NCI-H1048 (cell line): ENCODE measurements around the gene ATP6V1B1.

ENCODE experiments used
- DNase-seq: peaks from one replicate; lab custom pipeline; 2025; lab: John Stamatoyannopoulos, UW

Gene ATP6V1B1

DNA sequence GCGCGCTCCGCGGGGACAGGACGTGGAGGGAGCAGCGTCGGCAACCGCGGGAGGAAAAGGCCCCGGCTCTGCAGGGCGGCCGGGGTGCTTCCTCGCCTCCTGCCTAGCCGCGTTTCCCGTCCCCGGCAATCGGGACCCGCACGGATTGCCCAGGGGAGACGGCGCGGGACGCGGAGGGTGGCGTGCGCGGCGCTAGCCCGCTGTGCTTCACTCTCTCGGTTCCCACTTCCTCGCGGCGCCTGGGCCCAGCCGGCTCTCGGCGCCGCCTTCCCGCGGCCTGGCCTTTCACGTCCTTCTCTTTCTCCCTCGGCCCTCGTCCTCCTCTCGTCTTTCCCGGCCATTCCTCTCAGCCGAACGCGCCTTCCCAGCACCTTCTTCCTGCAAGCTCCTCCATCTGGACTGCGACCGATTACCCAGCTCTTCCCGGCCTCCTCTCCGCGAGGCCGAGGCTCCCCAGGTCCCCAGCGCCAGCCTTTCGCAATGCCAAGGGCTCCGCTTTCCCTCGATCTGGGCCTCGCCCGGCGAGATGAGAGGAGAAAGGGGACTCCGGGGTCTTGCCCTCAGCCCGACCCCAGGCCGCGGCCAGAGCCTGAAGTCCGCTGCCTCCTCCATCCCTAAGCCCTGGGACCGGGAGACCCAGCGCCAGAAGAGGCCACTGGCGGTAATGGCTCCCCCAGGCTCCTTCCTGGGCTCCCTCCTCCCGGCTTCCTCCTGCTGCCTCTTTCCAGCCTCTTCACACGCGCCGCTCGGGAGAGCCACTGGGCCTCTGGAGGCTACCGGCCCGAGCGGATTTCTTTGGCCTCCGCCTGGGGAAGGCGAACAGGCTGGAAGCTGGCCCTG, 34.3 kb upstream of the ATP6V1B1 start:
- DNase-seq, result no peak

DNA sequence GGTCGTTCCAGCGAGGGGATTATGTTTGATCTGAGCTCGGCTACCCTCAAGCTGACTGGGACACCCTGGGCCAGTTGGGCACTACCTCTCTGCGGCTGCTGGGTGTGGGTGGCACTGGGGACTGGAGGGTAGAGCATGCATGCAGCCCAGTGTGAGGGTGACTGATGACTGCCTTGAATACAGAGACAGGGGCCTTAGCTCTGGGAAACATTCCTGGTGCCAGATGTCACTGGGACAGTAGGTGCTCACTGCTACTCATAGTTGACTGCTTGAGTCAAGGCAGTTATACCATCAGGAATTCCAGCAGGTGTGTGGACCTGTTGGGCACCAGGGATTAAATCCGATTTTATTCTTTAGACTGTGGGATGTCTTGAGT, 33.6 kb upstream of the ATP6V1B1 start:
- no peak for DNase-seq

DNA sequence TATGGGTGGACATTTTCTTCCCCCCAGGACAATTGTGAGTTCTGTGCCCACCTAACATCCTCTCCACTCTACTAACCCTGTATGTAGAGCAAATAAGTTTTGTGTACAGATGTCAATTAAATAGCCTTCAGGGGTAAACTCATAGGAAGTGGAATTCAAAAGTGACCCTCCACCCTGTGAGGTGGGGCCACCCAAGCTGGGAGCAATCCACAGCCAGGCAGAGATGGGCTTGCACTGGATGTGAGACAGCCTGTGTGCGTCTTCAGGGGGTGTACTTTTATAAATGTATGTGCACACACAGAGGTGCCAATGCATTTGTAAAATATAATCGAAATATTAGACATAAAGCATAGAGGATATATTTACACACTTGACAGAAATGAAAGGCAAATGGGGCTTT, 33.1 kb upstream of the ATP6V1B1 start:
- no peak for DNase-seq

DNA sequence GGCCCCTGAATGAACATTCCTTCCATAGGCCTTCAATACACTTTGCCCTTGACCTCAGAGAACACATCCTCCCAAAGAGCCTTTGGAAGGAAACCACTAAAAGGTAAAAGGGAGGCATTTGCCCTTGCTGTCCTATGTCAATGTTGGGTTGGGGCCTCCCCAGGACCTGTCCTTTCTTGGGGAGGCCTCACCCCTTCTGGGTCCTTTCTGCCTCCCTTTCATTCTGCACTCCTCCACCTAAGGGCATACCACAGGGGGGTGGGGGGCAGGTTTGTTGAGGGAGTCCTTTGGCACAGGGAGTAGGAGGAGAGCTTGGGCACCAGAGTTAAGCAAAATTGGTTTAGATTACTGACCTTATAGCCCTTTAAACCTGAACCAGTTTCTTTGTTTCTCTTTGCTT, 32.5 kb upstream of the ATP6V1B1 start:
- DNase-seq, result no peak

DNA sequence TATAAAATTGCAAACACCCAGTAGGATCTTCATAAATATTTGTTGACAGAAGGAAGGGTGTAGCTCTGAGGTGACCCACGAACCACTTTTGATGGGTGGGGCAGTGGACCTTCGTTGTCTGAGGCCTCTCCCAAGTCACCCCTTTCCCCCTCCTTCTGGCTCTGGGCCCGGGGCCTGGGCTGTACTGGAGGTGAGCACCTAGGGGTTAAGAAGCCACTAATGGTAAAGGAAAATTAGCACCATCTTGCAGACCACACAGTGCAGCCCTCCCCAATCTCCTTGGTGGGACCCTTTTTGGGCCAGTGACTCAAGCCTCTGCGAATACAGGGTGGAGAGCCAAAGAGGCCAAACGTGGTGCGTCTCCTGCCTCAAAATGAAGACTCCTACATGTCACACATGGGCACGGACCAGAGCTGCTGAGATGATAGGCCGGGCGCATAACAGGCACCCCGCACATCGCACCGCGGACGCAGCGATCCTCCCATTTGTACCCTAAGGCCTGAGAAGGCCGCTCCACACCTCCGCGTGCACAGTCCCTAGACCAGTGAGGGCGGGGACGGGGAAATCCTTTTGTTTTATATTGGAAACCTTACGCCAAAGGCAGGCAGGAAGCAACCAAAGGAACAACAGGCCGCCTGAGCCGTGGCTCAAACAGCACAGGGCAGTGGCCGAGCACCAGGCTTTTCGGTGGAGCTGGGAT, 31.9 kb upstream of the ATP6V1B1 start:
- DNase-seq, result no peak

DNA sequence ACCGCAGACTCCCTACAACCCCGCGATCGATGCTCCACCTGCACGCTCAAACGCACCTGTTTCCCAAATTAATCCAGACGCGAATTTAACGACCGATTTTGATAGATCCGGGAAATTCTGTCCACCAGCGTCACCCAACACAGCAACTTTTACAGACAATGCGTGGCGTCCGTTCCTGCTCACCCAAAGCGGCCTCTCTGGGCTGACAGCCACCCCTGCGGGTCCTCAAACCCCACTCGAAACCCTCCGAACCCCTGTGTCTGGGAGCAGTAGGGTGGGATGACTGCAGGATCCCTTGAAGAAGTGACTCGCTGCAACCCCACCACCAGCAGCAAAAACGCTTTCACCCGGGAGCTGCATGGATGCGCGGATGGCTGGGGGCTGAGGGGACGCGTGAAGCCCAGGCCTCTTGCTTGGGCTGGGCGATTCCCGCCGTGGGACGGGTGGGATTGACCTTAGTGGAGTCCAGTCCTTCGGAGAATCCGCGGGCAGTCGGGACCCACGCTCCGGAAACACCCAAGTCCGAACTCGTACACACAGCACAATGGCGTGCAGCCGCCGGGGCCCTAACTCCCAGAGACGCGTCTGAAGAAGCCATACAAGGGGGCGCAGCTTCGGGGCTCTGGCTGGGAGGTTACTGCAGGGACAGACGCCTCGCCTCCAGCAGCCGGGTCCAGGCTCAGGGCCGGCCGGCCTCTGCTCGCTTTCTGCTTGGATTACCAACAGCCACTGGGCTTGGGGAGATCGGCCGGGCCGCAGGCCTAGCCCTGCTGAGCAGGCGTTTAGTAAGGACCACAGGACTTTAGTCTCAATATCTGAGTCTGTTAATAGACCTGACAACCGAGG, 31.1 kb upstream of the ATP6V1B1 start:
- no peak for DNase-seq

DNA sequence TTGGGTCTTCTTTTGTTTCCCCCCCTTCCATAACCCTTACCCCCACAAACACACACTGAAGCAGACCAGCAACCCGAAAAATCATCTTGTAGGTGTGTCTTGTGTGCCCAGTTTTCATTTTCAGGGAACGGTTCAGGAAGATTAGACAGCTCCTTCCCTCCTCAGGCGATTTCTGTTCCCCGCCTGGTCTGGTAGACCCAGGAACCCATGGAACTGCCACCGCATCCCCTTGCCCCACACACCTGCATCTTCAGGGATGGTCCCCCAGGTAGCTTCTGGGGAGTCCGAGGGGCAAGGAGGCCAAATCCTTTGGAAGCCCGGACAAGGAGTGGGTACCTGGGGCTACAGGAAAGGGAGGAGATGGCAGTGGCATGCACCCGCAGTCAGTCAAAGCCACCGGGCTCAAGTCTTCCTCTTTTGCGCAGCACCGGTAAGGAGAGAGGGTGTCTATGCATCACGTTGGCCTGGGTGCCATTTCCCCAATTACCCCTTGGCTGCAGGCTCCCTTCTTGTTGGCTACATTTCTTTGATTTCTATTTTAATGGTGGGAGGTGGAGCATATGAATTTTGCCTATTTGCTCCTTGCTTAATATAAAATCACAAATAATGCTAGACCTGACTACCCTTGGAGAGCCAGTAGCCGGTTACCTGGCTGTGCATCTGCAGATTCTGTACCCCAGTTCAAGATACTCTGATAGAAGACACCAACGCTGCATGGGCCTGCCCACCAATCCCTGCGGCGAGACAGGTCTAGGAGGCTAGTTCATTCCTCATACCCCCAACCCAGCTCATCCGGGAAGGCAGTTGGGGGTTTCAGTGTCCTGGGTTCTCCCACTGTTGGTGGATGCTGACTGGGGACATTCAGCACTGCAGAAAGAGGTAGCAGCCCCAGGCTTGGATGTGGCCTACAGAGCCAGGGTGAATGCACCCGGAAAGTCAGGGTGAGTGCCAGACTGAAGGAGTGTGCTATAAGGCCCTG, 30.0 kb upstream of the ATP6V1B1 start:
- no peak for DNase-seq

DNA sequence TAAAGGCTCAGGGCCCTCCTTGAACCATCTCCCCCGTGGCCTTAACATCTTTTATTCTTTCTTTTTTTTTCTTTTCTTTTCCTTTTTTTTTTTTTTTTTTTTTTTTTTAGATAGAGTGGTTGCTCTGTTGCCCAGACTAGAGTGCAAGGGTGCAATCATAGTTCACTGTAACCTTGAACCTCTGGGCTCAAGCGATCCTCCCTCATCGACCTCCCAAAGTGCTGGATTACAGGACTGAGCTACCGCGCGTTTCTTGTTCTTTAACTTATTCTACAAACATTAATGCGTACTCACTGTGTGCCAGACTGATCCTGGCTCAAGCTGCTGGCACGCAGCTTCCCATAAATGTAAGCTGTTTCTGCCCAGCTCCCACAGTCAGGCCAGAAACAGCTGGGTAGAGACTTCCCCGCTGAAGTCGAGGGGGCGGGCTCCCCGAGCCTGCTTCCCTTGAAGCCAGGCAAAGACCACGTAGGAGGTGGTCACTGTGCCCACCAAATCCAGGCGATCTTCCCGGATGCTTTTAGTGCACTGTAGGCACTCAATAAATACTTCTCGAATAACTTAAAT, 29.2 kb upstream of the ATP6V1B1 start:
- no peak for DNase-seq

DNA sequence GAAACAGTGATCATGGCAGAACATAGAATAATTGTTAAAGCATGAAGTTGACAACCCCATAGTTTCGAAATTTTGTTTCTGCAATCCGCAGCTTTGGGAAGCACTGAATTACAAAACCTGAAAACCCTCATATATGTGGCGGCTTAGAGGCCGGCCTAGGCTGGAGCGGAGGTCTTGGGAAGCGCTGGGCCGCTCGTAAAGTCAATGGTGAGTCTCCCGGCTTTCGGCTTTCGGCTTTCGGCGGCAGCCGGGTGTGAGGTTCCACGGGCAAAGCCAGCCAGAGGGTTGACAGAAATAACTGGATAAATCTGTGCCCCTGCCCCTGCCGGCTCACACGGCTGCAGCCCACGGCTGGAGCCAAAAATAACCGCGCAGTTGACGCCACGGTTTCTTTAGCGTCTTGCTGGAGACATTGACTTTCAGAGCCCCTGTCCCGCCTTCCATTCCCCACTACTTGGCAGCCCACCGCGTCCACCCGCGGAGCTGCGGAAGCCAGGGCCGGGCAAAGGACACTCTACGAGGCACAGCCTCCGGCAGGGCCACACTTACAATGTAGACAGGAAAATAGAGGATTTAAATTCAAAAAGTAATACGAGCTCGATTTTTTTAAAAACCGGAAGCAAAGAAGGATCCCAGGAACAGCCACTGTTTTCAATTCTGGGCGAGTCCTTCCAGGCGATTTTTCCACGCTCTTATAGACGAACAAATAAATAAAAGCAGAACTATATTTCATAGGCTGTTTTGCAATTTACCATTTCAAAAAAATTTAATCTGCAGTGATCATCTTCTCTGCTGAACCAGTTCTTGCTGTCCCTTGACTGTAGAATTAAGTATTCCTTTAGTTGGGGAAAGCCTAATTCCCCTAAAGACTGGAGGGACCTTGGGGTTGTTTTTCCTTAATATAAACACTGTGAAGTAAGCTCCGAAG, 28.3 kb upstream of the ATP6V1B1 start:
- DNase-seq, result no peak

DNA sequence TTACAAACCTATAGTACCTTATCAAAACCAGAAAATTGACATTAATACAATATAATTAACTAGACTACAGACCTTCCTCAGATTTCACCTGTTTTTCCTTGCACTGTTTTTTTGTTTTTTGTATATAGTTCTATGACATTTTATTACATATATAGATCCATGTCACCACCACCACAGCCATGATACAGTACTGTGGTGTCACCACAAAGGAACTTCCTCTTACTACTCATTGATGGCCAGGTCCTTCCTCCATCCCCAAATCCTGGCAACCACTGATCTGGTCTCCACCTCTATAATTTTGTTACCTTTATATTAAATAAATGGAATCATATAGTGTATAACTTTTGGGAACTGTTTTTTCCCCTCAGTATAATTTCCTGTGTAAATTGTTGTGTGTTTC, 19.4 kb upstream of the ATP6V1B1 start:
- no peak for DNase-seq

DNA sequence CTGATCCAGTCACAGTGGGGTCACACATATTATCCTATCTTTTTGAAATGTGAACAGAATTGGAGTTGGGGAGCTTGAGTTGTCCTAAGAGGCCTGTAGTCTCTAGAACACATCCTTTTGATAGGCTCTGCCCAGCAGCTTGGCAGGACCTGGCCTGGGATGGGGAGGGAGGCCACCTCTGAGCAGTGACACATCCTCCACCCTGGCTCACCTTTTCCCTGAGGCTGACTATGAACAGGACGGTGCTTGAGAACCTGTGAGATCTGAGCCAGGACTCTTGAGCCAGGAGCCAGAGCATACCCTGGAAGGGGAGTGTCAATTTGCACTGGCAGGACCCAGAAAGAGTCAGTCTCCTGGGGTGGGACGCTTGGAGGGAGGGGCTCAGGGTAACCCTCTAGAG, 17.7 kb upstream of the ATP6V1B1 start:
- no peak for DNase-seq

DNA sequence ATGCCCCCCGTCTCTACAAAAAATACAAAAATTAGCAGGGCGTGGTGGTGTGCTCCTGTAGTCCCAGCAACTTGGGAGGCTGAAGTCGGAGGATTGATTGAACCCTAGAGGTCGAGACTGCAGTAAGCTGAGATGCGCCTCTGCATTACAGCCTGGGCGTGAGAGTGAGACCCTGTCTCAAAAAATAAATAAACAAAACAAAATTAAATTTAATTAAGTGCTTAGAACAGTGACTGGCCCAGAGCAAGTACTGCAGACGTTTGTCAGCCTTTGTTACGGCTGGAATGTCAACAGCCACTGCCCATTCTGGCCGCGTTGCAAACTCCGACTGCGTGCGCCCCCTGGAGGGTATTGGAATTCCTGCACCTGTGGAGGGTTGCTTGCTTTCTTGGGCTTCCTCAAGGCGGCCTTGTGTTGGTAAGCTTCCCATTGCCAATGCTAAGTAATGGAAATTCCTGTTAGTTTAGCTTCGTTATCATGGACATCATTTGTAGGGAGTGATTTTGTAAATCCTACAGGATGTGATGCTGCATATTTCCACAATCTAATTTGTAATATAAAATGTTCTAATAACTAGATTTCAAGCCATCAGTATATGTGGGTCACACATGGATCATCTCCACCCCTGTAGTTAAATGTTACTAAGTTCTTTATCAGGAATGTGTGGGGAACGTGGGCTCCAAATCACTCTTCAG, 15.9 kb upstream of the ATP6V1B1 start:
- peak; percentile 50 for DNase-seq

DNA sequence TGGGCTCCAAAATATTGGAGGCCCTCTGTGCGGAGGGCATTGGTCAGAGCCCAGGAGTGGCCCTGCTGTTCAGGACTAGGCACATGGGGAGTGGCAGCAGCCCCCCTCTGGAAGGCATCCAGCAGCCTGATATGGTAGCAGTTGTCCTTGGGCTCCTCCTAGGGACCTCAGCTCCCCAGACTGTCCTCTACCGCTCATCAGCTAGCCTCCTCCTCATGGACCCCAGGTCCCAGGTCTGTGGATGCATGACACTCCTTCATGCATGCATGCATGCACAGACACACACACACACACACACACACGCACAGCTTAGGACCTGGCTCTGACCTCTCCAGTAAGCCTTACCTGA, 15.4 kb upstream of the ATP6V1B1 start:
- no peak for DNase-seq

DNA sequence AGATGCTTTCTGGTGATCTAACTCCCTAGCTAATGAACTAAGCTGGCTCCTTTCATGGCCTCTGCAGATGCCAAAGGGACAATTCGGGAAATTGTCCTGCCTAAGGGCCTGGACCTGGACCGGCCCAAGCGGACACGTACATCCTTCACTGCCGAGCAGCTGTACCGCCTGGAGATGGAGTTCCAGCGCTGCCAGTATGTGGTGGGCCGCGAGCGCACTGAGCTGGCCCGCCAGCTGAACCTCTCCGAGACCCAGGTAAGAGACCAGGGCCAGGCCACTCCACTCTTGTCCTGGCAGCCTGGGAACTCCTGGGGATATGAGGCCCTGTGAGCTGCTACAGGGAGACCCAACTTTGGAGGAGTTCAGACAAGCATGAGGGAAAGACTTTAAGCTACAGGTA, 14.7 kb upstream of the ATP6V1B1 start:
- DNase-seq, result no peak

DNA sequence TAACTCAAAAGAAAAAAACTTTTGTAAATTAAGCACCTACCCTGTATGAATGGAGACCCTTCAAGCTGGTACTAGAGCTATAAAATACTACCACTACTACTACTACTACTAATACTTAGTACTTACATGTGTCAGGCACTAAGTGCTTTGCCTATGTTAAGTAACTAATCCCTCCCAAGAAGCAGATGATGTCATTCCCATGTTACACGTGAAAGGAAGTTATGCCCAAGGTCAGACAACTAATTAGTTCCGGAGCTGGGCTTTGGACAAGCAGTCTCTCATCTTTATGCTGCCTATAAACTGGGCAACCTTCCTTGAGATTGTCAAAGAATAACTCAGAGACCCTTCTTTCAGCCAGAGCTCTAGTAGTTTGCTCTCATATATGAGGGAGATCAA, 13.9 kb upstream of the ATP6V1B1 start:
- DNase-seq, result no peak

DNA sequence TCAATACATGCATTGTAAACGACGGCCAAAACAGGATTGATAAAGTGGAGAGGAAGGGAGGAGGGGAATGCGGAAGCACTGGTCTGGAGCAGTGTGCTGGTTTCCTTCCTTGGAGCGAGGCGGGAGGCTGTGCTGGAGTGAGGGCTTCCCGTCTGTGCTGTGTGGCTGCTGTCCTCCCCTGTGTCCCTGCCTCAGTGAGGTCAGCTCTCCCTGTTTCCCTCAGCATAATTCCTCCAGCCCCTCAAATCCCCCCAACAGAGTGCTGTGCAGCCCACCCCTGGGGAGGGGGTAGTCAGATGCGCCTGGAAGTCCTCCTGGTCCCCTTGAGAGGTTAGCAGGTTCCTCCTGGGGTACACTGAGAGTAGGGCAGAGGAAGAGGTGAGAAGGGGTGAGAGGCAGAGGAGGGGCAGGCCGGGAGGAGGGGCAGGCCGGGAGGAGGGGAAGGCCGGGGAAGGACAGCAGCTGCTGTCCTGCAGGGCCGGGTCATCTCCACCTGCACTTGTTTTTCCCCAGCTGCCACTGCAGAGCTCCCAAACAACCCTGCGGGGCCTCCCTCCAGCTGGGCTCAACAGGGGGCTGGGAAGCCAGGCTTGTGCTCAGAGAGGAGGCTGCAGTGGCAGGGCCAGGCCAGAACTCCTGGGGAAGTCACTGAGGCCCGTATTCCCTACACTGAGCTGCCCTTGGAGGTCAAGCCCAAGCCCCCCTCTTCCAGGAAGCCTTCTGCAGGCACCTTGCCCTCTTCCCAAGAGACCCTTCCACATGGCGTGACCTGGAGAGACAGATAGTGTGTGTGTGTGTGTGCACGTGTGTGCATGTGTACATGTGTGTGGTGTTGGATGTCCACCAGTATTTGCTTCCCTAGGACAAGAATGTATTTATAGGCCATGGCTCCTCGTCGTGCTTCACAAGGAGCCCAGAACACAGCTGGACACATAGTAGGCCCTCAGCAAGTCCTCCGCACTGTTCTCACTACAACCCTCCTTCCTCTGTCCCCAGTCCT, 13.2 kb upstream of the ATP6V1B1 start:
- DNase-seq, result no peak

DNA sequence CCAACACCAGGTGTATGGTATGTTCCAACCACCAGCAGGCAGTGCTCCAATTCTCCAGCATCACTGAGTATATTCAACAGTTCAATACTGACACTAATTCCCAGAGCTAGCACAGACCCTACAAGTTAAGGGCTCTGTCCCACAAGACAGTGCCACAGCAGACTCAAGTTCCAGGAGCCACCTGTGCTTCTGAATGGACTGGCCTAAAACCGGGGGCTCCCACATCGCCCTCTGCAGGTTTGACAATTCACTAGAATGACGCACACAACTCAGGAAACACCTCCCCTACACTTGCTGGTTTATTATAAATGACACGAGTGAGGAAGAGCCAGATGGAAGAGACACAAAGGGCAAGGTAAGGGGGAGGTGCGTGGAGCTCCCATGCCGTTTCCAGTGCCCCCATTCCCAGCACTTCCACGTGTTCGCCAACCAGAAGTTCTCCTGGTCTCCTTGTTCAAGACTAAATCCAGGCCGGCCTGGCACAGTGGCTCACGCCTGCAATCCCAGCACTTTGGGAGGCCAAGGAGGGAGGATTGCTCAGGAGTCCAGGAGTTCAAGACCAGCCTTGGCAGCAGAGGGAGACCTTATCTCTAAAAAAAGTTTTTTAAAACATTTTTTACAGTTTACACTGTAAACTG, 12.2 kb upstream of the ATP6V1B1 start:
- no peak for DNase-seq

DNA sequence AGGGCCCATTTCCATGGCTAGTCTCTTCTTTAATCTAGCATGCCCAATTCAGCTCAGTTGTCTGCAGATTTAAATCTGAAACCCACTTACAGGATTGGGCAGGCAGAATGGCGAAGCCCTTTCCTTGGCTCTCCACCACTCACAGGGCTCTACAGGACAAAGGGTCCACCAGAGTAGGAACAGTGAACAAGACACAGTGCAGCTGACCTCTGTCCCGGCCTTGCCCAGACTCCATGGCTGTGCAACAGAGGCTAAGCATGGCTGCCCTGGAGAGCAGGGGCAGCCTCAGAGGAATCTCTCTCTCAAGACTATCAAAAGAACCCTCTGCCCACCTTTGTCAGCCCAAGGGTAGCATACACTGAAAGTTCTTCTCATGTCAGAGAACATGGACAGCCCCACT, 9.7 kb upstream of the ATP6V1B1 start:
- no peak for DNase-seq
